Measurements from ENCODE around the gene SMAP1.

SMAP1 gene

DNA sequence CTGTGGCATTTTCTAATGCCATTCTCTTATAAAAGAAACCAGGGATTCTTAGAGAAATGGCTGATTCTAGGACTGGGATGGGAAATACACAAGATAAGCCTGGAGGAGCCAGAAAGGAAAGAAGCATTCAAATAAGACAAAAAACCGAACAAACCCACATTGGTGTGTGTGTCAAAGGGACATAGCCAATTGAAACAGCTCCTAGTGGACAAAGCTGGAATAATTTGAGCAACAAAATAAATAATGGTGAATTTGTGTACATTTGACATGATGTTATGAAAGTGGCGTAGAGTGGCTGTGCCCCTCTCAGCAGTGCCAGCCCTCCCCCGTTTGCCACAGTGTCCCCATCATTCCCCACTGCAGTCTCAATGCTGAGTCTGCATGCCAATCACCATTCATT is 233.6 kb downstream of the SMAP1 start:
- DNase-seq = peak; percentile 11

GRCh38 chr6:70903665-70904452 is 236.2 kb downstream of the SMAP1 start:
- no peak for DNase-seq

DNA sequence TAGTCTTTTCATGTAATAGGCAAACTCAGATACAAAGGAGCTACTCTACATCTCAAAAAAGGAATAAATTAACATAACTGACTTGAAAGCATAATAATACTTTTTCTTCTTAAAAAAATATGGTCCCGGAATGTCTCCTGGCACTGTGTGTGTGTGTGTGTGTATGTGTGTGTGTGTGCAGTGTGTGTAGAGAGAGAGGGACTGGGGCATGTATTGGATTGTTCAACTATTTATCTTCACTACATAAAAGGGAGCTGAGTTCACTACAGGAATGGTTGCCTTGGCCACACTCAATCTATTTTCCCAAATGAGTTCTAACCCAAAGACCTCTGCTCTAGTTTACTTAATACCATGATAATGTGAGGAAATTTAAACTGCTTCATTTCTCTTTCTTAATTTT is 238.1 kb downstream of the SMAP1 start:
- DNase-seq = no peak

All from NCI-H69 (cell line).